ENCODE results near the gene WFDC6. TPM values are rescaled to one million over a fixed set of nuclear protein-coding genes. Genes with fewer than 3 reads are reported as not detected.
"Not testable (repeated sequence)": the region's sequence is repeated elsewhere in the genome, so short reads cannot be mapped to it uniquely, and the experiment has no call there.

WFDC6 gene
- not detected for total RNA-seq

DNA sequence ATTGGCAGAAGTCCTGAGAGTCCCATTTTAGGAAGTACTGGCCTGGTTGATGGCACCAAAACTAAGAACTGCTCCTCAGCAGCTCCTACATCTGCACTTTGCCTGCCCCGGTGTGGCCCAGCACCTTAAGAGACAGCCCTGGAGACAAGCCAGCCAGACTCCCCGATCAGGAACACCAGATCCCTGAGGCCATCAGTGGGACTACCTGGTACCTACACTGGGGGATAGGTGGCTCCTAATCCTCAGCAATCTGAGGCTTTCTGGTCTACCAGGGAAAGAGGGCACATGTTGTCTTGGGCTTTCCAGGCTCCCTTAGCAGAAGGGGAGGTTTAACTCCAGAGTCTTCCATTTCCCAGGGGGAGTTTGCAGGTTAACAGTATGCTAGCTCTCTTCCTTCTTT lies at the start of gene WFDC6:
WFDC6 (minus strand) TSS at position 101 of the 400 bp plus-strand sequence; CDS start at position 26, 75 bp downstream.
- H3K9ac ChIP-seq (ENCODE audit: low read depth in 1 of 3, low read length in 3 of 3) = no peak within 1 kb of the TSS
- peaks cover 10 to 17% (median 16%) of the 10 kb centered on the region in 3 donors for H3K27me3 ChIP-seq (ENCODE audit: control insufficient read depth in 3 of 3, insufficient read depth in 3 of 3, low read length in 3 of 3)
- H3K9me3 ChIP-seq (ENCODE audit: control insufficient read depth in 3 of 3, low read length in 3 of 3) = no peaks in the 10 kb centered on the region
- no peaks in the 10 kb centered on the region for H3K36me3 ChIP-seq (ENCODE audit: control insufficient read depth in 3 of 3, insufficient read depth in 3 of 3, low read length in 3 of 3)
- H3K4me1 ChIP-seq (ENCODE audit: control insufficient read depth in 3 of 3, insufficient read depth in 3 of 3, low read length in 3 of 3) = no peaks in the 10 kb centered on the region
- no peak within 1 kb of the TSS for H3K27ac ChIP-seq (ENCODE audit: low read depth, low read length)
- H3K4me3 ChIP-seq (ENCODE audit: low read length in 3 of 3) = no peak within 1 kb of the TSS

DNA sequence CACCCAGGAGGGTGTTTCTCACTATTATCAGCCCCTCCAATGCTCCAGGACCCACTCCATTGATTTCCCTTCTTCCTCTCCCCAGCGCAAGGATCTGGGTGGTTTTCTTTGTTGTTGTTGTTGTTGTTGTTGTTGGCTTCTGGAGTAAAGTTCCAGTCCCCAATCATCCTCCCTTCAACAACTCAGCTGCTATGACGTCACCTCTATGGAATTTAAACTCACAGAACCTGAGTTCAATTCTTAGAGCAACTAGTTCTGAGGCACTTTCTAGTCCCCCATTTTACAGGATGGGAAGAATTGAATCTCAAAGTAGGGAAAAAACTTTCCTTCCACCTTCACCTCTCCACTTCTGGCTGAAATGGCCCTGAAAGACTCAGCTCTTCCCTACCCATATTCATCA lies 49.5 kb upstream of the WFDC6 start:
- H3K27me3 ChIP-seq (ENCODE audit: control insufficient read depth in 3 of 3, insufficient read depth in 3 of 3, low read length in 3 of 3) = no peaks in the 10 kb centered on the region
- no peaks in the 10 kb centered on the region for H3K9me3 ChIP-seq (ENCODE audit: control insufficient read depth in 3 of 3, low read length in 3 of 3)
- H3K4me1 ChIP-seq (ENCODE audit: control insufficient read depth in 3 of 3, insufficient read depth in 3 of 3, low read length in 3 of 3) = no peaks in the 10 kb centered on the region
- H3K4me3 ChIP-seq (ENCODE audit: low read length in 3 of 3) = no peak overlapping the region
- no peak overlapping the region for H3K9ac ChIP-seq (ENCODE audit: low read depth in 1 of 3, low read length in 3 of 3)
- H3K27ac ChIP-seq (ENCODE audit: low read depth, low read length) = no peak overlapping the region
- H3K36me3 ChIP-seq (ENCODE audit: control insufficient read depth in 3 of 3, insufficient read depth in 3 of 3, low read length in 3 of 3) = no peaks in the 10 kb centered on the region

DNA sequence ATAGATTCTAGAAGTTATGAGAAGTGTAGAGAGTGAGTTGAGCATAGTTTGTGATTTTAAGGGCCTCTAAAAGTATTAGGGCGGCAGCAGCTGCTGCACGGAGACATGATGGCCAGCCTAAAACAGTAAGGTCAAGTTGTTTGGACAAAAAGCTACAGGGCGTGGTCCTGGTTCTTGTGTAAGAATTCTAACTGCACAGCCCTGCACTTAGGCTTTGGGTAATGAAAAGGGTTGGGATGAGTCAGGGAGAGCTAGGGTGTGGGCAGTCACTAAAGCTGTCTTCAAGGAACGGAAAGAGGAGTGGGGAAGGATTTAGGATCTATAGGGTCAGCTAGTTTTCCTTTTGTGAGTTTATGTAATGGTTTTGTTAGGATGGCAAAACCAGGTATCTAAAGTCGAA lies 46.7 kb upstream of the WFDC6 start:
- not testable (repeated sequence) for H3K27me3 ChIP-seq (ENCODE audit: control insufficient read depth in 3 of 3, insufficient read depth in 3 of 3, low read length in 3 of 3); H3K4me3 ChIP-seq (ENCODE audit: low read length in 3 of 3); H3K9me3 ChIP-seq (ENCODE audit: control insufficient read depth in 3 of 3, low read length in 3 of 3); H3K9ac ChIP-seq (ENCODE audit: low read depth in 1 of 3, low read length in 3 of 3); H3K27ac ChIP-seq (ENCODE audit: low read depth, low read length); H3K36me3 ChIP-seq (ENCODE audit: control insufficient read depth in 3 of 3, insufficient read depth in 3 of 3, low read length in 3 of 3); H3K4me1 ChIP-seq (ENCODE audit: control insufficient read depth in 3 of 3, insufficient read depth in 3 of 3, low read length in 3 of 3)

DNA sequence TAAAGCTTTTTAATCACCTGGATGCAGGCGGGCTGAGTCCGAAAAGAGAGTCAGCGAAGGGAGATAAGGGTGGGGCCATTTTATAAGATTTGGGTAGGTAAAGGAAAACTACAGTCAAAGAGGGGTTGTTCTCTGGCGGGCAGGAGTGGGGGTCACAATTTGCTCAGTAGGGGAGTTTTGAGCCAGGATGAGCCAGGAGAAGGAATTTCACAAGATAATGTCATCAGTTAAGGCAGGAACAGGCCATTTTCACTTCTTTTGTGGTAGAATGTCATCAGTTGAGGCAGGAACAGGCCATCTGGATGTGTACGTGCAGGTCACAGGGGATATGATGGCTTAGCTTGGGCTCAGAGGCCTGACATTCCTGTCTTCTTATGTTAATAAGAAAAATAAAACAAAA lies 45.0 kb upstream of the WFDC6 start:
- not testable (repeated sequence) for H3K4me3 ChIP-seq (ENCODE audit: low read length in 3 of 3); H3K9me3 ChIP-seq (ENCODE audit: control insufficient read depth in 3 of 3, low read length in 3 of 3); H3K4me1 ChIP-seq (ENCODE audit: control insufficient read depth in 3 of 3, insufficient read depth in 3 of 3, low read length in 3 of 3); H3K27me3 ChIP-seq (ENCODE audit: control insufficient read depth in 3 of 3, insufficient read depth in 3 of 3, low read length in 3 of 3); H3K9ac ChIP-seq (ENCODE audit: low read depth in 1 of 3, low read length in 3 of 3); H3K27ac ChIP-seq (ENCODE audit: low read depth, low read length); H3K36me3 ChIP-seq (ENCODE audit: control insufficient read depth in 3 of 3, insufficient read depth in 3 of 3, low read length in 3 of 3)

DNA sequence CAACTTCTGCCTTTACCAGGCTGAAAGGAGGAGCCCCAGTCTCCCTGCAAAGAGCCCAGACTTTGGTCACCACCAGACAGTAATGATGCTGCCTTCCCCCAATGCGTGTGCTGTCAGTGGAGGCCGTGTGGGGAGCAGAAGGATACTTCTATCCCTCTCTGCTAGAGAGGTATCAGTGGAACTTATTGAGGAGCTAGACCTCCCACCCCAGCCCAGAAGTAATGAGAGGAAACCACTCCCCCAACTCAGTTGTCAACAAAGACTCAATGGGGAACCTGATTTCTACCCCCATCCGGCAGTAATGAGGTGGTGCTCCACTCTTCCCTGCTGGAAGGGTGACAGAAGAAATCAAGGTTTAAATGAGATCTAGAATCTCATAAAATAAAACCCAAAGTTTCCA lies 44.2 kb upstream of the WFDC6 start:
- no peaks in the 10 kb centered on the region for H3K9me3 ChIP-seq (ENCODE audit: control insufficient read depth in 3 of 3, low read length in 3 of 3)
- peaks cover 0 to 14% (median 8%) of the 10 kb centered on the region in 3 donors for H3K27me3 ChIP-seq (ENCODE audit: control insufficient read depth in 3 of 3, insufficient read depth in 3 of 3, low read length in 3 of 3)
- no peak overlapping the region for H3K4me3 ChIP-seq (ENCODE audit: low read length in 3 of 3)
- H3K9ac ChIP-seq (ENCODE audit: low read depth in 1 of 3, low read length in 3 of 3) = no peak overlapping the region
- no peaks in the 10 kb centered on the region for H3K36me3 ChIP-seq (ENCODE audit: control insufficient read depth in 3 of 3, insufficient read depth in 3 of 3, low read length in 3 of 3)
- no peak overlapping the region for H3K27ac ChIP-seq (ENCODE audit: low read depth, low read length)
- no peaks in the 10 kb centered on the region for H3K4me1 ChIP-seq (ENCODE audit: control insufficient read depth in 3 of 3, insufficient read depth in 3 of 3, low read length in 3 of 3)

DNA sequence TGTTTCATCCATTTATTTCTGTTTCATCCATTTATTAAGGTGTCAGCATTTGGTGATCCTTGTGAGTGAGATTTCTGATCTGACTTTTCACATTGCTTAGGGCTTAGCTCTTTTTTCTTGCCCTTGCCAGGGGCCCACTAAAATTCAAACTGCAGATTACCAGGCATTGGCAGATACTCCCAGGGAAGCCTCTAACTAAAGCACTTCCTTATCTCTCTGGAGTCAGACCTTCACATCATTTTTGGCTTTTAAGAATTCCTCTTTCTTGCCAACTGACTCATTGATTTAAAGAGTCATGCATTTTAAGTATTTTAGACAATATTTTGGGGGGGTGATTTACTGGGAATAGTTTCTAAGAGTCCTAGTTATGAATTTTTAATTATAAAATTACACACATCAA lies 42.4 kb upstream of the WFDC6 start:
- Histone ChIP-seq H3K4me1 (ENCODE audit: control insufficient read depth in 3 of 3, insufficient read depth in 3 of 3, low read length in 3 of 3) (no peaks in the 10 kb centered on the region), H3K9me3 (ENCODE audit: control insufficient read depth in 3 of 3, low read length in 3 of 3) (no peaks in the 10 kb centered on the region), H3K27me3 (ENCODE audit: control insufficient read depth in 3 of 3, insufficient read depth in 3 of 3, low read length in 3 of 3) (peaks cover 0 to 14% (median 8%) of the 10 kb centered on the region in 3 donors), H3K4me3 (ENCODE audit: low read length in 3 of 3) (no peak overlapping the region), H3K36me3 (ENCODE audit: control insufficient read depth in 3 of 3, insufficient read depth in 3 of 3, low read length in 3 of 3) (no peaks in the 10 kb centered on the region), H3K9ac (ENCODE audit: low read depth in 1 of 3, low read length in 3 of 3) (no peak overlapping the region), H3K27ac (ENCODE audit: low read depth, low read length) (no peak overlapping the region)

DNA sequence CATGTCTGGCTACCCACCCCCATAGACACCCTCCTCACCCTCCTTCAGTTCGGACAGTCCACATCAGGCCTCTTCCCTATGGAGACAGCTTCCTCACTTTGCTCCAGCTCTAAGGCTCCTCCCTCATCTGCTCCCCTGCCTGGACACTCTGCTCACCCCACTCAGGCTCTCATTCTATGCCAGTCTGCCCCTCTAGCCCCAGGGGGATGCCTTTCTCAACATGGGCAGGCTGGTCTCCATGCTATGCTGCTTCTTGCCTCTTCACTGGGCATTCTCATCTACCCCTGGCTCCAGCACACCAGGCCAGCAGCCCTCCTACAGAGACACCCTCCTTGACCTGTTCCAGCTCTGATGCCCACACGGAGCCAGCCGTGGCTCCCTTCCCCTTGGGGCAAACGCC lies 39.9 kb upstream of the WFDC6 start, which contains the start of gene WFDC8:
WFDC8 (minus strand) TSS at position 101 of the 400 bp plus-strand sequence; CDS start at position 64, 37 bp downstream.
- H3K9ac ChIP-seq (ENCODE audit: low read depth in 1 of 3, low read length in 3 of 3) = no peak within 1 kb of the TSS
- no peaks in the 10 kb centered on the region for H3K36me3 ChIP-seq (ENCODE audit: control insufficient read depth in 3 of 3, insufficient read depth in 3 of 3, low read length in 3 of 3)
- no peaks in the 10 kb centered on the region for H3K9me3 ChIP-seq (ENCODE audit: control insufficient read depth in 3 of 3, low read length in 3 of 3)
- H3K27ac ChIP-seq (ENCODE audit: low read depth, low read length) = no peak within 1 kb of the TSS
- no peak within 1 kb of the TSS for H3K4me3 ChIP-seq (ENCODE audit: low read length in 3 of 3)
- H3K27me3 ChIP-seq (ENCODE audit: control insufficient read depth in 3 of 3, insufficient read depth in 3 of 3, low read length in 3 of 3) = peaks cover 0 to 14% (median 8%) of the 10 kb centered on the region in 3 donors
- no peaks in the 10 kb centered on the region for H3K4me1 ChIP-seq (ENCODE audit: control insufficient read depth in 3 of 3, insufficient read depth in 3 of 3, low read length in 3 of 3)

DNA sequence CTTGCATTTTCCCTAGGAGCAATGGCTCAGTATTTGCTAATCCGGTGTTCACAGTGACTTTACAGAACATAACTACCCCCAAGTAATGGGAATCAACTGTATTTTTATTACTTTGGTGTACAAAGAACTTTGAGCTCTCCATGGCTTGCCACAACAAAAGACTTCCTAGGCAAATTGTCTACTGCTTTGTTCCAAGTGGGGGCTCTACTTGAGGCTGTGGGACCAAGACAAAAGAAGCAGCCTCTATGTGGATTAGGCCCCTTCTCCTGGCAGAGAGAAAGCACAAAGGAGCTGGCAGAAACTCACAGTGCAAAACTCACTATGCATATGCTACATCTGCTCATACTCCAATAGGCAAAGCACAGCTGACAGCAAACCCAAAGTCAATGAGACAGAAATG lies 38.9 kb upstream of the WFDC6 start:
- Histone ChIP-seq H3K27me3 (ENCODE audit: control insufficient read depth in 3 of 3, insufficient read depth in 3 of 3, low read length in 3 of 3) (peaks cover 0 to 12% (median 4%) of the 10 kb centered on the region in 3 donors), H3K27ac (ENCODE audit: low read depth, low read length) (no peak overlapping the region), H3K9ac (ENCODE audit: low read depth in 1 of 3, low read length in 3 of 3) (no peak overlapping the region), H3K36me3 (ENCODE audit: control insufficient read depth in 3 of 3, insufficient read depth in 3 of 3, low read length in 3 of 3) (no peaks in the 10 kb centered on the region), H3K4me1 (ENCODE audit: control insufficient read depth in 3 of 3, insufficient read depth in 3 of 3, low read length in 3 of 3) (no peaks in the 10 kb centered on the region), H3K9me3 (ENCODE audit: control insufficient read depth in 3 of 3, low read length in 3 of 3) (no peaks in the 10 kb centered on the region), H3K4me3 (ENCODE audit: low read length in 3 of 3) (no peak overlapping the region)

DNA sequence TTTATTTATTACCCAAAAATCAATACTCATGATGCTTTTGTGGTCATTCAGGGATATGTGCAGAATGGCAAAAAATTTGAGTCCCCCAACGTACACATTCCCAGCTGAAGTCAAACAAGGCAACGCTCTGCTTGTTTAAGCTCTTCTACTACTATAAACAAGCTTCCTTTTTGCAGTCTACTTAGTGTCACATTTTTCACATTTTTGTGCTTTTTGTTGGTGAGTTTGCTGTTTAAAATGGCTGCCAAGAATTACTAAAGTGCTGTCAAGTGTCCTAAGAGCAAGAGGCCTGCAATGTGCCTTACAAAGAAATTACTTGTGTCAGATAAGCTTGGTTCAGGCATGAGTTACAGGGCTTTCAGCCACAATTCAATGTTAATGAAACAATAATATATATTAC lies 37.7 kb upstream of the WFDC6 start:
- H3K4me3 ChIP-seq (ENCODE audit: low read length in 3 of 3) = no peak overlapping the region
- no peak overlapping the region for H3K9ac ChIP-seq (ENCODE audit: low read depth in 1 of 3, low read length in 3 of 3)
- H3K9me3 ChIP-seq (ENCODE audit: control insufficient read depth in 3 of 3, low read length in 3 of 3) = no peaks in the 10 kb centered on the region
- no peaks in the 10 kb centered on the region for H3K36me3 ChIP-seq (ENCODE audit: control insufficient read depth in 3 of 3, insufficient read depth in 3 of 3, low read length in 3 of 3)
- H3K27me3 ChIP-seq (ENCODE audit: control insufficient read depth in 3 of 3, insufficient read depth in 3 of 3, low read length in 3 of 3) = peaks cover 0 to 11% (median 0%) of the 10 kb centered on the region in 3 donors
- no peaks in the 10 kb centered on the region for H3K4me1 ChIP-seq (ENCODE audit: control insufficient read depth in 3 of 3, insufficient read depth in 3 of 3, low read length in 3 of 3)
- no peak overlapping the region for H3K27ac ChIP-seq (ENCODE audit: low read depth, low read length)

DNA sequence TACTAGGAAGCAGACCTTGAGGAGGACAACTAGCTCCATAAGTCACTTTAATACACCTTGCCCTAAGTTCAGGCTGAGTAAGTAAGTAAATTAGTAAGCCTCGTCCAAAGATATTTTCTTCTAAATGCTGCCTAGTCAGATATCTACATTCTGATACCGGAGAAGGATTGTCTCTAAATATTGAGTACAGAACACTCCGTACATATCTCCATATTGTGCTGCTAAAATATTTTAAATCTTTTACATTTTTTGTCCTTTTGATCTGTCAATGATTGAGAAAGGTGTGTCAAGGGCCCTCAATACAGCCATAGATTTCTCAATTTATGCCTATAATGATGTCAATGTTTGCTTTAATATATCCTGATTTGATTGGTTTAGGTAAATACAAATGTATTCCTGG lies 36.6 kb upstream of the WFDC6 start:
- H3K4me1 ChIP-seq (ENCODE audit: control insufficient read depth in 3 of 3, insufficient read depth in 3 of 3, low read length in 3 of 3) = no peaks in the 10 kb centered on the region
- peaks cover 0 to 8% (median 0%) of the 10 kb centered on the region in 3 donors for H3K27me3 ChIP-seq (ENCODE audit: control insufficient read depth in 3 of 3, insufficient read depth in 3 of 3, low read length in 3 of 3)
- no peak overlapping the region for H3K27ac ChIP-seq (ENCODE audit: low read depth, low read length)
- H3K4me3 ChIP-seq (ENCODE audit: low read length in 3 of 3) = no peak overlapping the region
- H3K9ac ChIP-seq (ENCODE audit: low read depth in 1 of 3, low read length in 3 of 3) = no peak overlapping the region
- H3K9me3 ChIP-seq (ENCODE audit: control insufficient read depth in 3 of 3, low read length in 3 of 3) = no peaks in the 10 kb centered on the region
- H3K36me3 ChIP-seq (ENCODE audit: control insufficient read depth in 3 of 3, insufficient read depth in 3 of 3, low read length in 3 of 3) = no peaks in the 10 kb centered on the region

DNA sequence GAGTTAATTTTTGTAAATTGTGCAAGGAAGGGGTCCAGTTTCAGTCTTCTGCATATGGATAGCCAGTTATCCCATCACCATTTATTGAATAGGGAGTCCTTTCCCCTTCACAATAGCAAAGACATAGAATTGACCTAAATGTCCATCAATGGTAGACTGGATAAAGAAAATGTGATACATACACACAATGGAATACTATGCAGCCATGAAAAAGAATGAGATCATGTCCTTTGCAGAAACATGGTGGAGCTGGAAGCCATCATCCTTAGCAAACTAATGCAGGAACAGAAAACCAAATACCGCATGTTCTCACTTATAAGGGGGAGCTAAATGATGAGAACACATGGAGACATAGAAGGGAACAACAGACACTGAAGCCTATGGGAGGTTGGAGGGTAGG lies 30.4 kb upstream of the WFDC6 start:
- not testable (repeated sequence) for H3K9me3 ChIP-seq (ENCODE audit: control insufficient read depth in 3 of 3, low read length in 3 of 3); H3K4me3 ChIP-seq (ENCODE audit: low read length in 3 of 3); H3K36me3 ChIP-seq (ENCODE audit: control insufficient read depth in 3 of 3, insufficient read depth in 3 of 3, low read length in 3 of 3); H3K27me3 ChIP-seq (ENCODE audit: control insufficient read depth in 3 of 3, insufficient read depth in 3 of 3, low read length in 3 of 3); H3K9ac ChIP-seq (ENCODE audit: low read depth in 1 of 3, low read length in 3 of 3); H3K4me1 ChIP-seq (ENCODE audit: control insufficient read depth in 3 of 3, insufficient read depth in 3 of 3, low read length in 3 of 3); H3K27ac ChIP-seq (ENCODE audit: low read depth, low read length)

Data from skeletal muscle tissue (tissue), 4 donors.